Type B pancreatic cell (in vitro differentiated cells): ENCODE measurements around the gene GLIS1. TPM values are rescaled to one million over a fixed set of nuclear protein-coding genes. Genes with fewer than 3 reads are reported as not detected.

Source experiments
- DNase-seq: peaks from one replicate; pipeline ENCODE4 v3.0.0; 2021; ENCODE audit warnings: mixed read lengths; ENCODE audit not compliant: unreplicated experiment; ENCODE audit errors: extremely low spot score
- H3K27ac Mint-ChIP-seq: 2 replicates; pipeline ENCODE4 v1.8.0; 2021; ENCODE audit warnings: mild to moderate bottlenecking, mixed read lengths
- H3K27me3 Mint-ChIP-seq: 2 replicates; pipeline ENCODE4 v1.8.0; 2021; ENCODE audit warnings: mixed read lengths
- H3K36me3 Mint-ChIP-seq: 2 replicates; pipeline ENCODE4 v1.8.0; 2021; ENCODE audit warnings: mixed read lengths
- H3K4me1 Mint-ChIP-seq: one replicate; pipeline ENCODE4 v1.8.0; 2021; ENCODE audit warnings: mixed read lengths; ENCODE audit not compliant: unreplicated experiment
- H3K4me3 Mint-ChIP-seq: 2 replicates; pipeline ENCODE4 v1.8.0; 2021; ENCODE audit warnings: mild to moderate bottlenecking, mixed read lengths
- H3K9me3 Mint-ChIP-seq: 2 replicates; pipeline ENCODE4 v1.8.0; 2021; ENCODE audit warnings: mixed read lengths
- total RNA-seq: library from RNA; stranded (reverse); gene quantifications from 2 replicates; pipeline ENCODE4 v1.2.1, GENCODE V29; 2021; ENCODE audit warnings: low replicate concordance
- TF ChIP-seq, protein P1 (sequence below): fragments of 200-600 bp; sonication (generic); conservative IDR thresholded peaks from 2 replicates; pipeline ENCODE4 v1.5.0; 2021; ENCODE audit warnings: antibody characterized with exemption, mild to moderate bottlenecking

GLIS1 gene
- total RNA-seq, 1 donor from 2014 or later, result 2.1 TPM

DNA sequence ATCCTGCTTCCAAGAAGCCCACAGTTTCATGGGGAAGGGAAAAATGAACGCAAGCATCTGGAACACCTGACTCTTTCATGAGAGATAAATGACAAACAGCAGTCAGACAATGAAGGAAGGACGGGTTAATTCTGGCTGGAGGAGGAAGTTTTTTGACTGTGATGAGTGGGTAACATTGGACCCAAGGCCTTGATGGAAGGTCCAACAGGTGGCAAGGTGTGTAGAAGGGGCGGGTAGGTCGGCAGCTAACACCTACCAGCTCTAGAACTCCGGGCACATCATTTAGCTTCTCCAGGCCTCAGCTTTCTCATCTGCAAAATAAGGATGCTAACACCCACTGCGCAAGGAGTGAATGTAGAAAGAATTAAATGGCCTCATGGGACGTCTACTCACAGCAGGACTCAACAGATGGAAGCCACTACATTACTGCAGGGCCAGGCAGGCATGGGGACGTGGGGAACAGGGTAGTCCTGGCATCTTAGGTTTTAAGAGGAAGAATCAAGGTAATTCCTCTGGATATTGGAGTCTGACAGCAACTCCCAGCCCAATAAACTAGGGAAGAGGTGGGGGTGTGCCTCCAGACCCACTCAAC, 12.9 kb downstream of the GLIS1 start:
- DNase-seq, result no peak
- H3K27me3 Mint-ChIP-seq, result peaks cover 18% of the 10 kb centered on the region
- no peaks in the 10 kb centered on the region for H3K9me3 Mint-ChIP-seq
- H3K27ac Mint-ChIP-seq, result no peak overlapping the region
- no peak overlapping the region for H3K4me3 Mint-ChIP-seq
- H3K4me1 Mint-ChIP-seq, result peaks cover 21% of the 10 kb centered on the region
- H3K36me3 Mint-ChIP-seq, result no peaks in the 10 kb centered on the region
- TF ChIP-seq, protein P1, sequence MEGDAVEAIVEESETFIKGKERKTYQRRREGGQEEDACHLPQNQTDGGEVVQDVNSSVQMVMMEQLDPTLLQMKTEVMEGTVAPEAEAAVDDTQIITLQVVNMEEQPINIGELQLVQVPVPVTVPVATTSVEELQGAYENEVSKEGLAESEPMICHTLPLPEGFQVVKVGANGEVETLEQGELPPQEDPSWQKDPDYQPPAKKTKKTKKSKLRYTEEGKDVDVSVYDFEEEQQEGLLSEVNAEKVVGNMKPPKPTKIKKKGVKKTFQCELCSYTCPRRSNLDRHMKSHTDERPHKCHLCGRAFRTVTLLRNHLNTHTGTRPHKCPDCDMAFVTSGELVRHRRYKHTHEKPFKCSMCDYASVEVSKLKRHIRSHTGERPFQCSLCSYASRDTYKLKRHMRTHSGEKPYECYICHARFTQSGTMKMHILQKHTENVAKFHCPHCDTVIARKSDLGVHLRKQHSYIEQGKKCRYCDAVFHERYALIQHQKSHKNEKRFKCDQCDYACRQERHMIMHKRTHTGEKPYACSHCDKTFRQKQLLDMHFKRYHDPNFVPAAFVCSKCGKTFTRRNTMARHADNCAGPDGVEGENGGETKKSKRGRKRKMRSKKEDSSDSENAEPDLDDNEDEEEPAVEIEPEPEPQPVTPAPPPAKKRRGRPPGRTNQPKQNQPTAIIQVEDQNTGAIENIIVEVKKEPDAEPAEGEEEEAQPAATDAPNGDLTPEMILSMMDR, result no peak

DNA sequence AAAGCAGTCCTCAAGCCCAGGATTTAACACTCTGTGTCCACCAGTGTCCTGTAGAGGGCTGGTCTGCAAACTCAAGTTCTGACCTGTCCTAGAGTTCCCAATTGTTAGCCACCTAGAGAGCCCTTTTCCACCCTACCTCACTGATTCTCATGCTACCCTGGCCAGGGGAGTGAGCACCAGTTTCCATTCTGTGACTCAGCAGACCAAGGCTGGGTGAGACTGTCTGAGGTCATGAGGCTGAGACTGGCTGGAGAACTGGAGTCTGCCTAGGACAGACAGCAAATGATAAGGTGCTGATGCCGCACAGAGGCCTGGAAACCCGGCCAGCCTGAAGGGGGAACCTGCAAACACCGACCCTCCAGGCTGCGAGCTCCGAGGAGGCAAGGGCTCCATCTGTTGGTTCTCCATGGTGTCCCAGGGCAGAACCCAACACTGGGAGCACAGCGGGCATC, 13.7 kb downstream of the GLIS1 start:
- H3K9me3 Mint-ChIP-seq, result no peaks in the 10 kb centered on the region
- TF ChIP-seq, protein P1, result peak; percentile 42
- H3K4me3 Mint-ChIP-seq, result no peak overlapping the region
- H3K27me3 Mint-ChIP-seq, result peaks cover 12% of the 10 kb centered on the region
- H3K27ac Mint-ChIP-seq, result no peak overlapping the region
- H3K36me3 Mint-ChIP-seq, result no peaks in the 10 kb centered on the region
- no peak for DNase-seq
- H3K4me1 Mint-ChIP-seq, result peaks cover 14% of the 10 kb centered on the region

DNA sequence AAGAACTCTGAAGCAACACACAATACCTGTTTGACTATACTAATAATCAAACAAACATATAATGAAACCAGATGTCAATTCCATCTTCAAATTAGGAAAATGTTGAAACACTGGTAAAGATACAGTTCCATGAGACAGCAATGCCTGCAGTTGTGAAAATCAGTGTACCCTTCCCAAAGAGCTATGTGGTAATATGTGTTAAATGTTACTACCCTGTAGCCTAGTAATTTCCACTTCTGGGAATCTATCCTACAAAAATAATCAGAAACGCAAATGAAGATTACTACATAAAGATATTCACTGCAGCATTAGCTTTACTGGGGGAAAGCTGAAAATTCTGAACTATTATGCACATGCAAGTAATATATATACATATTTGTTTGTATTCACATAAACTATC, 16.9 kb downstream of the GLIS1 start:
- DNase-seq, result no peak
- H3K27ac Mint-ChIP-seq, result no peak overlapping the region
- no peaks in the 10 kb centered on the region for H3K36me3 Mint-ChIP-seq
- no peaks in the 10 kb centered on the region for H3K4me1 Mint-ChIP-seq
- no peak overlapping the region for H3K4me3 Mint-ChIP-seq
- H3K9me3 Mint-ChIP-seq, result no peaks in the 10 kb centered on the region
- TF ChIP-seq, protein P1, result no peak
- H3K27me3 Mint-ChIP-seq, result peaks cover 19% of the 10 kb centered on the region

DNA sequence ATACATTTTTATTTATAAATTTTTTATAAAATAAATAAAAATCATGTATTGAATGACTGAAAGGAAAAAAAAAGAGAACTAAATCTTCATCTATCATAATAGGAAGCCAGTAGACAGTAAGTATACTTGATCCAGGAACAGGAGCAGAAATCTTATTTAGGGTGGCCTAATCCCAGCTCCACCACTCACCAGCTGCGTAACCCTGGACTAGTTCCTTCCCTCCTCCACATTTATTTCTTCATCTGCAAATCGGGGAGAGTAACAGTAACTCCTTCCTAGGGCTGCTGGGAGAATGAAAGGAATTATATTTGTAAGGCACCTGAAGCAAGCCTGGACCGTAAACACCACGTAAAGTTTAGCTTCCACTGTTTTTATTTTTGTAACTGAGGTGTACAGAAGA, 17.9 kb downstream of the GLIS1 start:
- Mint-ChIP-seq H3K4me3 (no peak overlapping the region), H3K27ac (no peak overlapping the region), H3K4me1 (no peaks in the 10 kb centered on the region), H3K9me3 (no peaks in the 10 kb centered on the region), H3K27me3 (peaks cover 19% of the 10 kb centered on the region), H3K36me3 (no peaks in the 10 kb centered on the region)
- DNase-seq, result no peak
- TF ChIP-seq, protein P1, result no peak

DNA sequence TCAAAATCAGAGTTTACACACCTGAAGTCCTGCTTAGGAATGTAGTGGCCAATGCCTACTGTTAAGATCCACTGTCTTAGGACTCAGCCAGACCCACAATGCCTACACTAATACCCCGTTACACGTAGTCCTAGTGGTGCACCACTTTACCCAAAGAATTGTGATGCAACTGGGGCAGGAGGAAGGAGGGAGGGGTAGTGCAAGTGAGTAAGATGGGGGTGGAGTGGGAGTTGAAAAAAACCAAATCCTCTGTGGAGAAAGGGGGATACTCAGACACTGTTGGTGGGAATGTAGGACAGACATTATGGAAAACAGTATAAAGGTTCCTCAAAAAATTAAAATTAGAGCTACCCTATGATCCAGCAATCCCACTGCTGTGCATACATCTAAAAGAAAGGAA, 19.5 kb downstream of the GLIS1 start:
- TF ChIP-seq, protein P1, result no peak
- DNase-seq, result no peak
- H3K36me3 Mint-ChIP-seq, result no peaks in the 10 kb centered on the region
- no peak overlapping the region for H3K27ac Mint-ChIP-seq
- no peak overlapping the region for H3K4me3 Mint-ChIP-seq
- H3K4me1 Mint-ChIP-seq, result no peaks in the 10 kb centered on the region
- H3K9me3 Mint-ChIP-seq, result no peaks in the 10 kb centered on the region
- H3K27me3 Mint-ChIP-seq, result peaks cover 12% of the 10 kb centered on the region
